Anterior cingulate cortex (tissue), 58 donors: ENCODE measurements around the gene CENPP.

Source experiments
- DNase-seq, 58 donors: peaks; one replicate each; lab custom pipeline; 2025; lab: John Stamatoyannopoulos, UW

The CENPP gene

GRCh38 chr9:92468206-92468605 is 142.5 kb downstream of the CENPP start:
- DNase-seq: peak in 12 of 58 donors; percentile 3 to 44 (median 11)

- DNase-seq: no peak
Observed at GRCh38 chr9:92474587-92474986, 148.8 kb downstream of the CENPP start.

- DNase-seq: no peak
Observed at GRCh38 chr9:92476962-92477361, 151.2 kb downstream of the CENPP start.

GRCh38 chr9:92478783-92479182 is 153.0 kb downstream of the CENPP start:
- no peak for DNase-seq

- DNase-seq: no peak
Observed at GRCh38 chr9:92479346-92479745, 153.6 kb downstream of the CENPP start.

GRCh38 chr9:92480291-92480771 is 154.6 kb downstream of the CENPP start:
- DNase-seq: no peak

- DNase-seq: peak in 3 of 58 donors; percentile 3 to 14 (median 7)
Observed at GRCh38 chr9:92480986-92481633, 155.4 kb downstream of the CENPP start.

GRCh38 chr9:92482329-92482728 is 156.6 kb downstream of the CENPP start, which contains the start of gene ASPN:
TSS of gene ASPN (minus strand) at chr9:92482506.
- no peak for DNase-seq

GRCh38 chr9:92482805-92483204 is 157.1 kb downstream of the CENPP start:
- DNase-seq: no peak

- no peak for DNase-seq
Observed at GRCh38 chr9:92483627-92484545, 158.1 kb downstream of the CENPP start.

GRCh38 chr9:92484563-92484962 is 158.8 kb downstream of the CENPP start:
- no peak for DNase-seq

- no peak for DNase-seq
Observed at GRCh38 chr9:92486371-92486770, 160.6 kb downstream of the CENPP start.

- DNase-seq: no peak
Observed at GRCh38 chr9:92488681-92489550, 163.2 kb downstream of the CENPP start.

GRCh38 chr9:92492781-92493401 is 167.1 kb downstream of the CENPP start:
- no peak for DNase-seq

GRCh38 chr9:92493749-92494387 is 168.1 kb downstream of the CENPP start:
- DNase-seq: no peak

GRCh38 chr9:92494856-92495255 is 169.1 kb downstream of the CENPP start:
- DNase-seq: no peak

GRCh38 chr9:92496396-92497176 is 170.8 kb downstream of the CENPP start:
- DNase-seq: no peak

GRCh38 chr9:92499701-92500100 is 173.9 kb downstream of the CENPP start:
- DNase-seq: no peak

- DNase-seq: no peak
Observed at GRCh38 chr9:92500725-92501124, 175.0 kb downstream of the CENPP start.
